K562 (cell line): Measurements from ENCODE around the gene ABCC1. TPM values are rescaled to one million over a fixed set of nuclear protein-coding genes. Genes with fewer than 3 reads are reported as not detected.

Experiments used
- ATAC-seq: fragments of 200-7000 bp; cut with Tn5 transposase; 3 replicates; pipeline ENCODE4 v1.9.1; 2020; ENCODE audit warnings: moderate library complexity
- BruUV-seq: library from RNA; stranded (reverse); fragments of 400-500 nt; replicated peaks from 2 replicates; lab custom pipeline; 2021; lab: Mats Ljungman, UMichigan
- CTCF ChIA-PET: fragments of 300-600 bp; formaldehyde crosslinking; extraction: SDS; loops from one replicate; lab custom pipeline; 2021; ENCODE audit warnings: low intra/inter-chr PET ratio; lab: Yijun Ruan, JAX
- POLR2A ChIA-PET: fragments of 300-600, 350-650 bp; sonication (Branson Sonifier 250); formaldehyde crosslinking; extraction: SDS; loops from one replicate; lab custom pipeline; 2021; ENCODE audit warnings: antibody characterized with exemption, inconsistent platforms; lab: Yijun Ruan, JAX
- DNase-seq, 4 experiments: peaks; one replicate each; pipeline versions ENCODE4 v3.0.0 to v3.0.0-alpha.2; 2011 to 2018; ENCODE audit warnings: low spot score in 3 of 4, mixed read lengths in 3 of 4; ENCODE audit errors: extremely low read depth in 1 of 4
- FAIRE-seq: peaks from 2 replicates; lab custom pipeline; 2011; peaks lifted over from hg19 to GRCh38; lab: Jason Lieb, UNC
- H2AFZ ChIP-seq: 2 replicates; pipeline ENCODE4 v1.6.0; 2011; ENCODE audit warnings: low read depth, low read length, control low read depth, inconsistent platforms
- H3K27ac ChIP-seq: fragments of 200-600 bp; 3 replicates; pipeline ENCODE4 v1.8.0; 2011; ENCODE audit warnings: low read depth, mild to moderate bottlenecking, control low read depth, inconsistent platforms, low read length, moderate library complexity, mixed read lengths; ENCODE audit errors: extremely low read depth
- H3K27me3 ChIP-seq, 2 experiments: fragments of 300-600 bp in 1 of 2; 2 replicates in 1 of 2; 3 replicates in 1 of 2; pipeline versions ENCODE4 v1.6.0 to v1.8.0; 2011; ENCODE audit warnings: inconsistent platforms in 2 of 2, low read length in 2 of 2, mild to moderate bottlenecking in 1 of 2, mixed read lengths in 1 of 2, moderate library complexity in 1 of 2; ENCODE audit not compliant: control insufficient read depth in 2 of 2, insufficient read depth in 2 of 2
- H3K36me3 ChIP-seq: fragments of 300-600 bp; 3 replicates; pipeline ENCODE4 v1.8.0; 2011; ENCODE audit warnings: mild to moderate bottlenecking, low read length, inconsistent platforms; ENCODE audit not compliant: control insufficient read depth, insufficient read depth
- H3K4me1 ChIP-seq, 2 experiments: fragments of 200-600 bp in 1 of 2; replicated peaks in 1 of 2; 2 replicates in 1 of 2; 3 replicates in 1 of 2; pipeline versions ENCODE4 v1.5.1 to v1.8.0; 2011; ENCODE audit warnings: inconsistent platforms in 2 of 2, low read length in 2 of 2, mild to moderate bottlenecking in 1 of 2, mixed read lengths in 1 of 2, moderate library complexity in 1 of 2; ENCODE audit not compliant: control insufficient read depth in 2 of 2, insufficient read depth in 2 of 2
- H3K4me2 ChIP-seq: 2 replicates; pipeline ENCODE4 v1.6.1; 2011; ENCODE audit warnings: low read length, control low read depth, inconsistent platforms, mixed read lengths; ENCODE audit not compliant: insufficient read depth
- H3K4me3 ChIP-seq: fragments of 200-600 bp; sonication (generic), shearing (Covaris generic); 2 replicates; pipeline ENCODE4 v1.5.1; 2016; ENCODE audit warnings: control low read depth, inconsistent platforms
- H3K79me2 ChIP-seq: fragments of 200-600 bp; 3 replicates; pipeline ENCODE4 v1.8.0; 2011; ENCODE audit warnings: low read length, inconsistent platforms; ENCODE audit not compliant: control insufficient read depth, insufficient read depth
- H3K9ac ChIP-seq, 2 experiments: 2 replicates each; pipeline versions ENCODE4 v1.6.0 to v1.6.1; 2011; ENCODE audit warnings: low read depth in 2 of 2, low read length in 2 of 2, control low read depth in 1 of 2, inconsistent platforms in 1 of 2, mild to moderate bottlenecking in 1 of 2, mixed read lengths in 1 of 2; ENCODE audit not compliant: insufficient read depth in 1 of 2
- H3K9me1 ChIP-seq: one replicate; pipeline ENCODE4 v1.6.0; 2011; ENCODE audit warnings: inconsistent platforms, mild to moderate bottlenecking, low read length, moderate library complexity; ENCODE audit not compliant: control insufficient read depth, insufficient read depth
- H3K9me3 ChIP-seq: replicated peaks from 2 replicates; pipeline ENCODE4 v1.5.1; 2011; ENCODE audit warnings: low read depth, low read length, inconsistent platforms; ENCODE audit not compliant: control insufficient read depth, insufficient read depth
- H4K20me1 ChIP-seq: replicated peaks from 2 replicates; pipeline ENCODE4 v1.6.1; 2011; ENCODE audit warnings: low read length, inconsistent platforms, mixed read lengths; ENCODE audit not compliant: control insufficient read depth, insufficient read depth
- ADNP ChIP-seq: fragments of 200-800 bp; sonication (Bioruptor generic); IDR thresholded peaks from 2 replicates; pipeline ENCODE4 v1.6.1; 2016; ENCODE audit warnings: missing genetic modification characterization, missing compliant biosample characterization
- EHMT2 ChIP-seq: fragments of 450-650 bp; IDR thresholded peaks from 2 replicates; pipeline ENCODE4 v1.6.1; 2018; ENCODE audit warnings: antibody characterized with exemption
- POLR2AphosphoS2 ChIP-seq: IDR thresholded peaks from 2 replicates; pipeline ENCODE4 v1.6.1; 2012; ENCODE audit warnings: low read length, improper control_type of control experiment
- WGBS: fragments of 100-300 bp; shearing (Covaris generic); methylation state at CpG from one replicate; pipeline ENCODE4 v1.1.6; 2016; ENCODE audit warnings: low coverage, mixed read lengths; ENCODE audit not compliant: insufficient coverage; ENCODE audit errors: missing lambda C conversion rate; 5-methylcytosine and 5-hydroxymethylcytosine counted together
- in situ Hi-C: fragments of 300-500 bp; cut with MboI; formaldehyde crosslinking; loops from 4 replicates; pipeline ENCODE4 v1.15.0; 2018; ENCODE audit warnings: inconsistent platforms, mixed read lengths
- intact Hi-C: fragments of 100-400 bp; cut with micrococcal nuclease; formaldehyde crosslinking; loops from 2 replicates; pipeline ENCODE4 v1.14.2; 2022
- polyA plus RNA-seq, 8 experiments: library from polyadenylated mRNA; depleted of rRNA in 4 of 8; stranded (reverse) in 5 of 8; unstranded in 3 of 8; fragments of >200 nt; fragmentation: Nextera tagmentation in 2 of 8; fragmentation: Illumina TruSeq in 1 of 8; extraction: Ambion mirVana in 2 of 8; extraction: Trizol in 1 of 8; gene quantifications; 2 replicates each; pipeline versions ENCODE4 v1.2.1 to v1.2.3, GENCODE V29; 2011 to 2014; ENCODE audit warnings: inconsistent platforms in 1 of 8, missing spikeins in 1 of 8
- total RNA-seq, 7 experiments: library from RNA; depleted of rRNA in 6 of 7; stranded (reverse); fragments of >200 nt in 6 of 7; fragmentation: Illumina TruSeq in 2 of 7; extraction: Trizol in 2 of 7; gene quantifications; 2 replicates each; pipeline versions ENCODE4 v1.2.1 to v1.2.3, GENCODE V29; 2011 to 2021; ENCODE audit warnings: low replicate concordance in 1 of 7

ABCC1 gene
- total and polyA plus RNA-seq, 9 of the 15 experiments (the other 6 are each of a cell fraction or from before 2014, with no cell fraction given) = 3.9 to 41.6 (median 10.0) TPM

DNA sequence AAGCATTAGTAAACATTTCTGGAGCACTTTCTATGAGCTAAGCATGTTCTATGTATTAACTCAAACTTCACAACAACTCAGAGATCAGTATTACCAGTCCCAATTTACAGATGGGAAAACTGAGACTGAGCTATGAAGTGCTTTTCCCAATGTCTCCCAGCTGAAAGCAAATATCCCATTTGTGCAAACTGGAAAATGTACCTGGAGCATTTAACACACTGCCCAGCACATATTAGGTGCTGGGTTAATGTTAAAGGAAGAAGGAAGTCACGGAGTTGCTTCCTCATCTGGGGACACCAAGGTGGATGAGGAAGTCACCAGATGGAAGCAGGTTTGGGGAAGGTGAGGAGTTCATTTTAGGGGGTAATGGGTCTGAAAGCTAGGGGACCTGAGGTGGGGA, 207.8 kb downstream of the ABCC1 start (continued):
- TF ChIP-seq ADNP (tag) = peak; percentile 58; the same call in 1 of the 2 replicates
- TF ChIP-seq, all 486 proteins: peak for 6

GRCh38 chr16:16158082-16158658, 208.8 kb downstream of the ABCC1 start:
- no peaks in the 10 kb centered on the region for H3K79me2 ChIP-seq
- H3K9ac ChIP-seq = no peak overlapping the region
- BruUV-seq = no TSS peak
- H2AFZ ChIP-seq = no peak overlapping the region
- H3K4me2 ChIP-seq = no peak overlapping the region
- no peaks in the 10 kb centered on the region for H3K36me3 ChIP-seq
- peaks cover 3 to 12% of the 10 kb centered on the region in 2 experiments; a peak in 4 of 5 replicates for H3K4me1 ChIP-seq
- no peak for DNase-seq
- peaks cover 0 to 6% of the 10 kb centered on the region in 2 experiments; a peak in 1 of 5 replicates for H3K27me3 ChIP-seq
- H3K27ac ChIP-seq = no peak overlapping the region
- ATAC-seq = no peak
- ChIA-PET POLR2A (no interaction called here), CTCF (no interaction called here)
- in situ Hi-C loops (no loop called here), intact Hi-C loops (no loop called here)
- no peak overlapping the region for H3K4me3 ChIP-seq
- H3K9me1 ChIP-seq = no peaks in the 10 kb centered on the region
- TF ChIP-seq POLR2AphosphoS2 (no peak), EHMT2 (0 out of 2 replicates have a peak, but pooled peaks have one; percentile 19)
- no peaks in the 10 kb centered on the region for H3K9me3 ChIP-seq
- no peak for FAIRE-seq
- WGBS = 2% methylated on average over 4 of the region's 4 CpGs
- no peaks in the 10 kb centered on the region for H4K20me1 ChIP-seq
